H1 (cell line): ENCODE data around the gene ZNF8. TPM values are rescaled to one million over a fixed set of nuclear protein-coding genes. Genes with fewer than 3 reads are reported as not detected.

Experiments
- CTCF ChIA-PET: fragments of 300-600 bp; sonication (Branson Sonifier 250); formaldehyde crosslinking; loops from one replicate; lab custom pipeline; 2021; ENCODE audit not compliant: partially characterized antibody; lab: Charles Lee
- POLR2A ChIA-PET: fragments of 300-600 bp; sonication (Branson Sonifier 250); formaldehyde crosslinking; loops from one replicate; lab custom pipeline; 2021; ENCODE audit warnings: inconsistent platforms; ENCODE audit not compliant: partially characterized antibody; lab: Charles Lee
- DNase-seq, 2 experiments: peaks; one replicate each; pipeline versions ENCODE4 v3.0.0 to v3.0.0-alpha.2; 2010 to 2022; ENCODE audit warnings: low spot score in 2 of 2, low read depth in 1 of 2, mixed read lengths in 1 of 2
- FAIRE-seq: peaks from 2 replicates; lab custom pipeline; 2011; peaks lifted over from hg19 to GRCh38; lab: Jason Lieb, UNC
- H2AFZ ChIP-seq: 2 replicates; pipeline ENCODE4 v1.8.1; 2012; ENCODE audit warnings: low read length, inconsistent platforms
- H2AK5ac ChIP-seq: 2 replicates; pipeline ENCODE4 v1.6.1; 2013; ENCODE audit warnings: low read depth, low read length
- H2BK120ac ChIP-seq: replicated peaks from 2 replicates; pipeline ENCODE3; 2013; ENCODE audit warnings: low read depth, low read length, inconsistent platforms
- H2BK12ac ChIP-seq: 2 replicates; pipeline ENCODE4 v1.6.1; 2013; ENCODE audit warnings: low read depth, low read length
- H2BK15ac ChIP-seq: 2 replicates; pipeline ENCODE4 v1.6.1; 2013; ENCODE audit warnings: low read length
- H2BK20ac ChIP-seq: 2 replicates; pipeline ENCODE4 v1.6.1; 2013; ENCODE audit warnings: low read length
- H2BK5ac ChIP-seq: 2 replicates; pipeline ENCODE4 v1.6.1; 2013; ENCODE audit warnings: low read depth, low read length
- H3K14ac ChIP-seq: 2 replicates; pipeline ENCODE4 v1.6.1; 2013; ENCODE audit warnings: inconsistent platforms; ENCODE audit not compliant: insufficient read length
- H3K18ac ChIP-seq: 2 replicates; pipeline ENCODE4 v1.6.1; 2013; ENCODE audit warnings: low read length; ENCODE audit errors: extremely low read depth
- H3K23ac ChIP-seq: 2 replicates; pipeline ENCODE4 v1.6.1; 2013; ENCODE audit warnings: inconsistent platforms; ENCODE audit not compliant: insufficient read length
- H3K23me2 ChIP-seq: 2 replicates; pipeline ENCODE4 v1.6.1; 2013; ENCODE audit warnings: low read depth, low read length
- H3K27ac ChIP-seq: 2 replicates; pipeline ENCODE4 v1.6.1; 2011; ENCODE audit warnings: low read depth, low read length, inconsistent platforms
- H3K27me3 ChIP-seq, 4 experiments: replicated peaks in 1 of 4; 1 replicate in 1 of 4; 2 replicates in 3 of 4; pipeline versions ENCODE4 v1.6.1 to v1.8.1; 2011 to 2013; ENCODE audit warnings: low read length in 3 of 4, mild to moderate bottlenecking in 3 of 4, inconsistent platforms in 2 of 4, mixed read lengths in 2 of 4, moderate library complexity in 1 of 4; ENCODE audit not compliant: control insufficient read depth in 3 of 4, insufficient read depth in 3 of 4; ENCODE audit errors: extremely low read depth in 1 of 4
- H3K36me3 ChIP-seq, 4 experiments: 2 replicates each; pipeline versions ENCODE4 v1.6.1 to v1.8.1; 2011 to 2013; ENCODE audit warnings: mild to moderate bottlenecking in 4 of 4, low read length in 3 of 4, moderate library complexity in 2 of 4, control low read depth in 1 of 4, inconsistent platforms in 1 of 4; ENCODE audit not compliant: insufficient read depth in 4 of 4, control insufficient read depth in 2 of 4
- H3K4ac ChIP-seq: replicated peaks from 2 replicates; pipeline ENCODE3; 2013; ENCODE audit warnings: low read length, low read depth, mixed read lengths, inconsistent platforms; ENCODE audit not compliant: insufficient read length
- H3K4me1 ChIP-seq, 4 experiments: replicated peaks in 1 of 4; 1 replicate in 1 of 4; 2 replicates in 3 of 4; pipeline versions ENCODE4 v1.6.1 to v1.8.1; 2011 to 2013; ENCODE audit warnings: low read length in 3 of 4, inconsistent platforms in 2 of 4, mixed read lengths in 1 of 4; ENCODE audit not compliant: insufficient read depth in 4 of 4, control insufficient read depth in 3 of 4
- H3K4me2 ChIP-seq, 2 experiments: 2 replicates each; pipeline versions ENCODE4 v1.6.1 to v1.8.1; 2011 to 2013; ENCODE audit warnings: low read depth in 2 of 2, low read length in 2 of 2, control low read depth in 1 of 2, inconsistent platforms in 1 of 2, mild to moderate bottlenecking in 1 of 2; ENCODE audit not compliant: insufficient read depth in 1 of 2
- H3K4me3 ChIP-seq, 4 experiments: fragments of 200-600, 300-600 bp in 1 of 4; sonication (generic), shearing (Covaris generic), sonication (Bioruptor Twin) in 1 of 4; 2 replicates each; pipeline versions ENCODE4 v1.5.1 to v1.8.1; 2011 to 2016; ENCODE audit warnings: low read length in 4 of 4, low read depth in 3 of 4, control low read depth in 2 of 4, inconsistent platforms in 2 of 4, mild to moderate bottlenecking in 2 of 4, mixed read lengths in 1 of 4, moderate library complexity in 1 of 4; ENCODE audit not compliant: insufficient read depth in 2 of 4; ENCODE audit errors: extremely low read depth in 1 of 4
- H3K56ac ChIP-seq: replicated peaks from 2 replicates; pipeline ENCODE3; 2013; ENCODE audit warnings: low read depth, mild to moderate bottlenecking, mixed read lengths, low read length, inconsistent platforms; ENCODE audit not compliant: insufficient read length
- H3K79me1 ChIP-seq: 2 replicates; pipeline ENCODE4 v1.6.1; 2013; ENCODE audit warnings: low read depth, low read length, control low read depth
- H3K79me2 ChIP-seq, 2 experiments: 2 replicates each; pipeline versions ENCODE4 v1.6.1 to v1.8.1; 2012 to 2013; ENCODE audit warnings: low read length in 2 of 2, mild to moderate bottlenecking in 2 of 2, inconsistent platforms in 1 of 2; ENCODE audit not compliant: insufficient read depth in 2 of 2, control insufficient read depth in 1 of 2
- H3K9ac ChIP-seq, 4 experiments: replicated peaks in 1 of 4; 1 replicate in 1 of 4; 2 replicates in 3 of 4; pipeline versions ENCODE4 v1.6.1 to v1.8.1; 2011 to 2013; ENCODE audit warnings: low read depth in 3 of 4, low read length in 3 of 4, control low read depth in 2 of 4, mild to moderate bottlenecking in 2 of 4, moderate library complexity in 2 of 4, inconsistent platforms in 1 of 4; ENCODE audit errors: extremely low read depth in 1 of 4
- H3K9me3 ChIP-seq, 2 experiments: 2 replicates each; pipeline versions ENCODE4 v1.6.1 to v1.8.1; 2012 to 2013; ENCODE audit warnings: mild to moderate bottlenecking in 2 of 2, moderate library complexity in 2 of 2, control low read depth in 1 of 2, inconsistent platforms in 1 of 2, low read depth in 1 of 2, low read length in 1 of 2, mixed read lengths in 1 of 2; ENCODE audit not compliant: insufficient read depth in 2 of 2
- H4K20me1 ChIP-seq, 2 experiments: replicated peaks in 1 of 2; 2 replicates each; pipeline versions ENCODE3 to v1.8.1; 2011 to 2013; ENCODE audit warnings: inconsistent platforms in 2 of 2, low read length in 2 of 2, mild to moderate bottlenecking in 1 of 2; ENCODE audit not compliant: insufficient read depth in 2 of 2, control insufficient read depth in 1 of 2
- H4K5ac ChIP-seq: 2 replicates; pipeline ENCODE4 v1.6.1; 2013; ENCODE audit warnings: low read length, low read depth, mixed read lengths, inconsistent platforms; ENCODE audit not compliant: insufficient read length
- H4K8ac ChIP-seq: 2 replicates; pipeline ENCODE4 v1.8.0; 2013; ENCODE audit warnings: mild to moderate bottlenecking, moderate library complexity, low read length, inconsistent platforms; ENCODE audit not compliant: insufficient read depth; ENCODE audit errors: extremely low read depth
- H4K91ac ChIP-seq: replicated peaks from 2 replicates; pipeline ENCODE3; 2013; ENCODE audit warnings: low read length, mixed read lengths, inconsistent platforms; ENCODE audit not compliant: insufficient read length
- BCL11A ChIP-seq, 2 experiments: IDR thresholded peaks; one replicate each; pipeline ENCODE4 v1.6.1; 2011; ENCODE audit warnings: low read depth in 2 of 2, low read length in 2 of 2, mild to moderate bottlenecking in 2 of 2
- CTBP2 ChIP-seq: IDR thresholded peaks from 2 replicates; pipeline ENCODE4 v1.7.0; 2011; ENCODE audit warnings: borderline replicate concordance, mild to moderate bottlenecking, moderate library complexity, mixed read lengths, low read length; ENCODE audit not compliant: insufficient read depth, insufficient read length
- HDAC2 ChIP-seq, 2 experiments: fragments of 300-600 bp in 1 of 2; sonication (generic) in 1 of 2; IDR thresholded peaks; 2 replicates each; pipeline ENCODE4 v1.6.1; 2011 to 2012; ENCODE audit warnings: low read depth in 2 of 2, low read length in 2 of 2, mild to moderate bottlenecking in 2 of 2, moderate library complexity in 2 of 2, borderline replicate concordance in 1 of 2, inconsistent platforms in 1 of 2
- JUN ChIP-seq: IDR thresholded peaks from 2 replicates; pipeline ENCODE4 v1.6.1; 2011; ENCODE audit warnings: low read depth, mild to moderate bottlenecking, improper control_type of control experiment, low read length
- POU5F1 ChIP-seq: IDR thresholded peaks from 2 replicates; pipeline ENCODE4 v1.6.1; 2011; ENCODE audit warnings: low read depth, mild to moderate bottlenecking, low read length, moderate library complexity
- RFX5 ChIP-seq: IDR thresholded peaks from 2 replicates; pipeline ENCODE4 v1.6.1; 2011; ENCODE audit warnings: low read depth, low read length, improper control_type of control experiment, borderline replicate concordance
- SP2 ChIP-seq: IDR thresholded peaks from 2 replicates; pipeline ENCODE4 v1.6.1; 2012; ENCODE audit warnings: mild to moderate bottlenecking, low read length, inconsistent platforms
- TBP ChIP-seq: IDR thresholded peaks from 2 replicates; pipeline ENCODE4 v1.6.1; 2011; ENCODE audit warnings: low read depth, low read length, improper control_type of control experiment
- WGBS, 2 experiments: shearing (Covaris generic) in 1 of 2; methylation state at CpG; one replicate each; pipeline versions ENCODE4 v1.1.6 to v1.1.7; 2013 to 2015; ENCODE audit warnings: low lambda C conversion rate in 2 of 2, mixed read lengths in 2 of 2, inconsistent platforms in 1 of 2, low coverage in 1 of 2, missing lambda C conversion rate in 1 of 2; ENCODE audit not compliant: insufficient replicate concordance in 2 of 2, insufficient coverage in 1 of 2, insufficient read length in 1 of 2; ENCODE audit errors: extremely low coverage in 1 of 2, missing lambda C conversion rate in 1 of 2; 5-methylcytosine and 5-hydroxymethylcytosine counted together
- polyA plus RNA-seq, 7 experiments: library from polyadenylated mRNA; depleted of rRNA in 3 of 7; stranded (reverse) in 5 of 7; unstranded in 2 of 7; fragments of >200 nt in 5 of 7; fragments of 200-250 nt in 2 of 7; gene quantifications; 1 replicate in 5 of 7; 2 replicates in 1 of 7; 4 replicates in 1 of 7; pipeline versions ENCODE4 v1.2.1 to v1.2.3, GENCODE V29; 2011 to 2013; ENCODE audit warnings: missing spikeins in 2 of 7, mixed read lengths in 2 of 7
- total RNA-seq: library from RNA; stranded (reverse); fragmentation: NEBNext Ultra II Directional; extraction: Animal tissue kit (Norgen Biotek cat#: 25700); gene quantifications from 2 replicates; pipeline ENCODE4 v1.2.1, GENCODE V29; 2021

ZNF8 gene
- total and polyA plus RNA-seq, 2 of the 8 experiments (the other 6 are each of a cell fraction or from before 2014, with no cell fraction given) = 9.2 to 21.5 TPM

DNA sequence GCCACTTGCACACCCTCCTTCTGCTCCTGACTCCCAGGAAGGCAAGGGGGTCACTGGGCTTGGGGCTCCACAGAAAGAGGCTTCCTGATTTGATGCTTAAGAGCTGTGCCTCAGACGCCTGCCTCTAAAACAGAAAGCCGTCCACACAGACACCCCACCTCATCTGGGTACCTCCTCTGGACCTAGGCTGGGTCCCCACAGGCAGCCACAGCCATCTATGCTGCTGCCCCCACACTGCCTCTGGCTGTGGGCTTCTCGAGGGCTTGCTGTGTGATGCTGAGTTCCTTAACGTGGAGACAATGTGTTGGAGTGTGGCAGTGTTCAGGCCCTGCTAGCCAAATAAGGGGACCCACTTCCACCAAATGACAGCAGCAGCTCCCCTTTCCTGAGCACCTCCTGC lies 39.5 kb downstream of the ZNF8 start:
- CTCF ChIA-PET = interaction anchor here (0.6 to 3.0 kb wide), 7 partner anchors 9 to 201 kb away, joined by 3 to 13 read pairs (median 4); no protein-coding TSS in a partner anchor

More for the DNA sequence above, 39.5 kb downstream of the ZNF8 start:
- no peak overlapping the region for H3K4me2 ChIP-seq
- H3K14ac ChIP-seq = no peak overlapping the region
- H2BK15ac ChIP-seq = no peak overlapping the region
- H3K27ac ChIP-seq = no peak overlapping the region
- H3K23ac ChIP-seq = no peak overlapping the region
- H3K4me1 ChIP-seq = no peaks in the 10 kb centered on the region
- 75% methylated on average over 4 of the region's 4 CpGs; no CpG with 5 or more reads in 1 of the 2 experiments for WGBS, 2 experiments
- H3K23me2 ChIP-seq = no peaks in the 10 kb centered on the region
- H3K4ac ChIP-seq = no peak overlapping the region
- H3K18ac ChIP-seq = no peak overlapping the region
- no peak overlapping the region for H2AFZ ChIP-seq
- no peaks in the 10 kb centered on the region for H3K79me2 ChIP-seq
- H2BK5ac ChIP-seq = no peak overlapping the region
- no peak overlapping the region for H4K8ac ChIP-seq
- H3K36me3 ChIP-seq = peaks cover 0 to 17% (median 11%) of the 10 kb centered on the region in 4 experiments; a peak in 4 of 8 replicates
- no peak overlapping the region for H4K5ac ChIP-seq
- TF ChIP-seq BCL11A (IDR thresholded peaks at IDR 0.05; ENCODE audit: low read depth in 2 of 2, low read length in 2 of 2) (no peak), SP2 (no peak), RFX5 (no peak), JUN (no peak), HDAC2 (IDR thresholded peaks at IDR 0.05; ENCODE audit: borderline replicate concordance in 1 of 2, low read depth in 2 of 2, low read length in 2 of 2) (no peak), TBP (no peak), POU5F1 (no peak), CTBP2 (no peak)
- POLR2A ChIA-PET = interaction anchor here (0.9 to 3.6 kb wide), 9 partner anchors 8 to 195 kb away, joined by 3 to 25 read pairs (median 4); partner anchors contain the start of genes ZNF544, ZNF8 and ZSCAN22
- no peak overlapping the region for H2BK12ac ChIP-seq
- H3K79me1 ChIP-seq = peaks cover 3% of the 10 kb centered on the region
- no peak overlapping the region for H2BK120ac ChIP-seq
- H3K9me3 ChIP-seq = no peaks in the 10 kb centered on the region
- no peak overlapping the region for H2BK20ac ChIP-seq
- H3K56ac ChIP-seq = no peak overlapping the region
- H3K4me3 ChIP-seq = no peak overlapping the region
- no peak for DNase-seq
- no peak overlapping the region for H2AK5ac ChIP-seq
- no peaks in the 10 kb centered on the region; a peak in 1 of 7 replicates for H3K27me3 ChIP-seq
- H4K91ac ChIP-seq = no peak overlapping the region
- peaks cover 6 to 20% of the 10 kb centered on the region in 2 experiments for H4K20me1 ChIP-seq
- FAIRE-seq = no peak
- no peak overlapping the region for H3K9ac ChIP-seq
